ENCODE results near the gene GTF2A2. TPM values are rescaled to one million over a fixed set of nuclear protein-coding genes. Genes with fewer than 3 reads are reported as not detected.
"Not testable (repeated sequence)": the region's sequence is repeated elsewhere in the genome, so short reads cannot be mapped to it uniquely, and the experiment has no call there.

GTF2A2 gene
- total RNA-seq, 1 donor from 2014 or later, result 105 TPM

DNA sequence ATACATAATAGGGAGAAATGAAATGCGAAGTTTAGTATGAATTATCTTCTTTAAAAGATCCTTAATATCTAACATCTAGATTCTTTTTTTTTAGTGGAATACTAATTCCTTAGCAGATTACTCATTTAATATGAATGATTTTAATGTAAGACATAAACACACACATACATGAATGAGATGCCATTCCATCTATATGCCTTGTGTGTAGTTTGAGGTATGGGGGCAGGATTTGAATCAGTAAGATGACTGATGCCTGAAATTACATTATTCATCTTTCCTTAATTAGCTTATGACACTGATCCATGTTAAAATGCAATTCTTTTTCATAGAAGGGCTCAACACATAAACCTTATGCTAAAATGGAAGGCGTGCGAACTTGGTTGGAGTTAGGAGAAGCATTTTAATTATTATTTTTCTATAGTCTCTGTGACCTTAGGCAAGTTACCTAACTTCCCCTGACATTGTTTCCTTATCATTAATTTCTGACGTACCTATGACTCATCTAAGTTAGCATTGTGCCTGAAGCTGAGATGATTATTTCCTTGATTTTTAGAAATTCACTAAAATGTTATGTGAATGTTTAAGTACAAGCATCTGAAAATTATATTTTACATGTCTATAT, 42.6 kb upstream of the GTF2A2 start:
- H3K27ac Mint-ChIP-seq (ENCODE audit: unreplicated experiment), result no peak overlapping the region

GRCh38 chr15:59698065-59698464, 40.8 kb upstream of the GTF2A2 start:
- not testable (repeated sequence) for H3K4me1 Mint-ChIP-seq (ENCODE audit: low read depth, unreplicated experiment); H3K36me3 Mint-ChIP-seq (ENCODE audit: unreplicated experiment); DNase-seq; H3K4me3 Mint-ChIP-seq (ENCODE audit: unreplicated experiment); H3K9me3 Mint-ChIP-seq (ENCODE audit: unreplicated experiment); H3K27ac Mint-ChIP-seq (ENCODE audit: unreplicated experiment); H3K27me3 Mint-ChIP-seq (ENCODE audit: unreplicated experiment)

More for the DNA sequence above, 42.6 kb upstream of the GTF2A2 start:
- TF ChIP-seq CTCF (IDR thresholded peaks at IDR 0.05; ENCODE audit: partially characterized antibody, unreplicated experiment), result no peak
- Mint-ChIP-seq H3K27me3 (ENCODE audit: unreplicated experiment) (peaks cover 2% of the 10 kb centered on the region), H3K36me3 (ENCODE audit: unreplicated experiment) (no peaks in the 10 kb centered on the region), H3K4me1 (ENCODE audit: low read depth, unreplicated experiment) (no peaks in the 10 kb centered on the region), H3K4me3 (ENCODE audit: unreplicated experiment) (no peak overlapping the region), H3K9me3 (ENCODE audit: unreplicated experiment) (no peaks in the 10 kb centered on the region)
- no peak for DNase-seq

DNA sequence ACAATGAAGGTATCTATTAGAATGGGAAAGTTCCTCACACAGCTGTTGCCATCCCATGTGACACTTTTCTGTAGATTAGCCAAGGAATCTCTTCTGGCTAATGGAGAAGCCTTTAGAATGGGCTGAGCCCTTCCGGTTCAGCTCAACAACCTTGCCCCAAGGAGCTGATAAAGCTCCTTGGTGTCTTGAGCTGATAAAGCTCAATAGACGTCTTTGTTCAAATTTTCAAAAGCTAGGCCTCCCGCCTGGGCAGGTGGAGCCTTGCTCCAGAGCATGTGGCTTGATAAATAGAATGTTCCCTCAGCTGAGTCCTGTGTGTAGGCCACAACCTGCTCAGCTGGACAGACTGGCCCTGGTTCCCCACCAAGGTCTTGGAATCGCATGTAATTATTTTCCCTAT, 39.0 kb upstream of the GTF2A2 start:
- H3K4me1 Mint-ChIP-seq (ENCODE audit: low read depth, unreplicated experiment), result no peaks in the 10 kb centered on the region

GRCh38 chr15:59694779-59695178, 37.5 kb upstream of the GTF2A2 start:
- TF ChIP-seq CTCF (IDR thresholded peaks at IDR 0.05; ENCODE audit: partially characterized antibody, unreplicated experiment), result no peak
- Mint-ChIP-seq H3K9me3 (ENCODE audit: unreplicated experiment) (peaks cover under 1% of the 10 kb centered on the region), H3K4me3 (ENCODE audit: unreplicated experiment) (no peak overlapping the region), H3K27ac (ENCODE audit: unreplicated experiment) (no peak overlapping the region), H3K27me3 (ENCODE audit: unreplicated experiment) (peaks cover 2% of the 10 kb centered on the region), H3K4me1 (ENCODE audit: low read depth, unreplicated experiment) (no peaks in the 10 kb centered on the region), H3K36me3 (ENCODE audit: unreplicated experiment) (no peaks in the 10 kb centered on the region)
- DNase-seq, result no peak

More for the DNA sequence above, 39.0 kb upstream of the GTF2A2 start:
- Mint-ChIP-seq H3K4me3 (ENCODE audit: unreplicated experiment) (no peak overlapping the region), H3K27ac (ENCODE audit: unreplicated experiment) (no peak overlapping the region), H3K36me3 (ENCODE audit: unreplicated experiment) (no peaks in the 10 kb centered on the region), H3K27me3 (ENCODE audit: unreplicated experiment) (peaks cover 2% of the 10 kb centered on the region), H3K9me3 (ENCODE audit: unreplicated experiment) (no peaks in the 10 kb centered on the region)
- no peak for DNase-seq
- no peak for TF ChIP-seq CTCF (IDR thresholded peaks at IDR 0.05; ENCODE audit: partially characterized antibody, unreplicated experiment)

DNA sequence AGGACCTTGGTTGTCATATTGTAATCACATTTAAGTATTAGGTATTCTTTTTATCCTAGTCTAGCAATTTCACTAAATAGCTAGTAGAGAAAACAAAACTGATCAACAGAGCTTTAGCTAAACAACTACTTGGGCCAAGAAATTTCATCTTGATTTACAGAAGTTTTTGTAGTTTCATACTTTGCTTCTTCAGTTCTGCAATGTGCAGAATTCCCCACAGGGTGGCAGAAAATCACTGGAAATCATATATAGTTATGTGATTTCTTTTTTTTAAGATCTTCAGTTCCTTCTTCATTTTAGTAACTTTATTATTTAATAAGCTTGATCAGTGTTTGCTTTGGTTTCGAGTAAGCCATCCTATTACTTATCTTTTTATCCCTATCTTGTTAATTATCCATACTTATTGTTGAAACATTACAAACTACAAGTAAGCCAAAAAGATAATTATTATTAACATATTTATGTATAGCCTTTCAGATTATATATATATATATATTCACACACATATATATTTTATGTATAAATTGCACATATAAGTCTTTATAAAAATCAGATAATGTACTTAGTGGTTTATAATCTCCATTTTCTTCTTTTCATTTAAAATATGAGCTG, 34.0 kb upstream of the GTF2A2 start:
- DNase-seq, result peak; percentile 30
- H3K27me3 Mint-ChIP-seq (ENCODE audit: unreplicated experiment), result no peaks in the 10 kb centered on the region

More for the DNA sequence above, 34.0 kb upstream of the GTF2A2 start:
- Mint-ChIP-seq H3K9me3 (ENCODE audit: unreplicated experiment) (peaks cover 12% of the 10 kb centered on the region), H3K36me3 (ENCODE audit: unreplicated experiment) (no peaks in the 10 kb centered on the region), H3K27ac (ENCODE audit: unreplicated experiment) (no peak overlapping the region), H3K4me3 (ENCODE audit: unreplicated experiment) (no peak overlapping the region), H3K4me1 (ENCODE audit: low read depth, unreplicated experiment) (peaks cover 14% of the 10 kb centered on the region)
- peak; percentile 69 for TF ChIP-seq CTCF (IDR thresholded peaks at IDR 0.05; ENCODE audit: partially characterized antibody, unreplicated experiment)

Data from glutamatergic neuron (in vitro differentiated cells).